Prostate gland (tissue), 2 donors: Measurements from ENCODE around the gene RNU1-2.

Experiments
- POLR2A ChIP-seq: fragments of 450-650 bp; IDR thresholded peaks from one replicate; pipeline ENCODE4 v1.6.1; 2016; ENCODE audit warnings: antibody characterized with exemption, mild to moderate bottlenecking
- POLR2AphosphoS5 ChIP-seq: sonication (generic); formaldehyde crosslinking; IDR thresholded peaks from one replicate; pipeline ENCODE4 v1.6.1; 2017; ENCODE audit warnings: antibody characterized with exemption
- TF ChIP-seq, protein P1 (sequence below), 4 experiments: fragments of 200-600 bp in 2 of 4; fragments of 450-650 bp in 2 of 4; sonication (generic) in 2 of 4; IDR thresholded peaks; 1 replicate in 3 of 4; 2 replicates in 1 of 4; pipeline ENCODE4 v1.5.1; 2016 to 2019; ENCODE audit warnings: antibody characterized with exemption in 4 of 4, mild to moderate bottlenecking in 2 of 4, moderate library complexity in 2 of 4

DNA sequence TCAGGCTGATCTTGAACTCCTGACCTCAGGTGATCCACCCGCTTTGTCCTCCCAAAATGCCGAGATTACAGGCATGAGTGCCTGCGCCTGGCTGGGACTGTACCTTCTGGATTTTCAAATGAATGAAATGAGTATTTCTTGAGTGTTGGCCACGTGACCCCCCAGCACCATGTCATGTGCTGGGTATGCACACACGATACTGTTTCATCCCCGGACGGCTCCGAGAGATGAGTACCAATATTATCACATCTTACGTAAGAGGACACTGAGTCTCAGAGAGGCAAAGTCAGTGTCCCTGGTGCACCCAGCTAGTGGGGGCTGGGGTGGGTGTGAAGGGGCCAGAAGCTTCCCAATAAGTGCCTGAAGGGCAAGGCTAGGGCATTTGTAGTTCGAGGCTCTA, 25.2 kb downstream of the RNU1-2 start:
- no peak for TF ChIP-seq POLR2AphosphoS5
- TF ChIP-seq, protein P1, sequence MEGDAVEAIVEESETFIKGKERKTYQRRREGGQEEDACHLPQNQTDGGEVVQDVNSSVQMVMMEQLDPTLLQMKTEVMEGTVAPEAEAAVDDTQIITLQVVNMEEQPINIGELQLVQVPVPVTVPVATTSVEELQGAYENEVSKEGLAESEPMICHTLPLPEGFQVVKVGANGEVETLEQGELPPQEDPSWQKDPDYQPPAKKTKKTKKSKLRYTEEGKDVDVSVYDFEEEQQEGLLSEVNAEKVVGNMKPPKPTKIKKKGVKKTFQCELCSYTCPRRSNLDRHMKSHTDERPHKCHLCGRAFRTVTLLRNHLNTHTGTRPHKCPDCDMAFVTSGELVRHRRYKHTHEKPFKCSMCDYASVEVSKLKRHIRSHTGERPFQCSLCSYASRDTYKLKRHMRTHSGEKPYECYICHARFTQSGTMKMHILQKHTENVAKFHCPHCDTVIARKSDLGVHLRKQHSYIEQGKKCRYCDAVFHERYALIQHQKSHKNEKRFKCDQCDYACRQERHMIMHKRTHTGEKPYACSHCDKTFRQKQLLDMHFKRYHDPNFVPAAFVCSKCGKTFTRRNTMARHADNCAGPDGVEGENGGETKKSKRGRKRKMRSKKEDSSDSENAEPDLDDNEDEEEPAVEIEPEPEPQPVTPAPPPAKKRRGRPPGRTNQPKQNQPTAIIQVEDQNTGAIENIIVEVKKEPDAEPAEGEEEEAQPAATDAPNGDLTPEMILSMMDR (IDR thresholded peaks at IDR 0.05): no peak
- no peak for TF ChIP-seq POLR2A
